ENCODE data around the gene ADRA2C.

DNA sequence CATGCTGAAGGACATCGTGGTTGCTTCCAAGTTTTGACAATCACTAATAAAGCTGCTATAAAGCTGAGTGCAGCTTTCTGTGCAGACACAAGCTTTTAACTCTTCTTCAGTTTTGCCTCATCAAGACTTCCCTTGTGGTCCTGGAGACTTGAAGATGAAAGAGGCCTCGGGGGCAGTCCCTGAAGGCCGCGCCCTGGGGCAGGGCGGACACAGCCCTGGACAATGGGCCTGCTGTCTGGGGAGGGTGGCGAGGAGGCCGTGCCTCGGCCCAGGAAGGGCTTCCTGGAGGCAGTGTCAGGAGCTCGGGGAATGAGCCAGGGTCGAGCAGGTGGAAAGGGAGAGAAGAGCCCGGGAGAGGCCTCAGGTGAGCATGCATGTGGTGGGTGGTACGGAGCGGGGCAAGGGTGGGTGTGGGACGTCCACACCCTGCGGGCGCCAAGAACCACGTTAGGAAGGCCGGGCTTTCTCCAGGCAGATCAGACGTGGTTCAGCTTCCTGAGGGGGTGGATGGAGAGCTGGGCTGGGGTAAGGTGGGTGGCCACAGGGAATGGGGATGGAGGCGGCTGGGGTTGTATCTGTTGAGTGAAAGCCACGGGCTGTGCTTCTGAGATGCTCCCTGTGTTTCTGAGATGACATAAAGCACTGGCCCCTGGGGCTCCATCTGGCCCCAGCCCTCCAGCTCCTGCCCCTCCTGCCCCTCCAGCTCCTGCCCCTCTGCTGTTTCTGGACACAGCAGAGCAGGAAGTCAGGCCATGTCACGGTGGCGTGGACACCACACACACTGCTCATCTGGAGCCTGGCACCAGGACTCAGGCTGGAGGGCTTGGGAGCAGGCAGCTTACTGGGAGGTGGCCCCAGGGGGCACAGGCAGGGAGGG is 21.5 kb downstream of the ADRA2C start:
- TF ChIP-seq ELF4 (IDR thresholded peaks at IDR 0.05) (no peak), TARDBP (IDR thresholded peaks at IDR 0.05) (no peak)
